Measurements from ENCODE around the gene TBC1D19.

DNA sequence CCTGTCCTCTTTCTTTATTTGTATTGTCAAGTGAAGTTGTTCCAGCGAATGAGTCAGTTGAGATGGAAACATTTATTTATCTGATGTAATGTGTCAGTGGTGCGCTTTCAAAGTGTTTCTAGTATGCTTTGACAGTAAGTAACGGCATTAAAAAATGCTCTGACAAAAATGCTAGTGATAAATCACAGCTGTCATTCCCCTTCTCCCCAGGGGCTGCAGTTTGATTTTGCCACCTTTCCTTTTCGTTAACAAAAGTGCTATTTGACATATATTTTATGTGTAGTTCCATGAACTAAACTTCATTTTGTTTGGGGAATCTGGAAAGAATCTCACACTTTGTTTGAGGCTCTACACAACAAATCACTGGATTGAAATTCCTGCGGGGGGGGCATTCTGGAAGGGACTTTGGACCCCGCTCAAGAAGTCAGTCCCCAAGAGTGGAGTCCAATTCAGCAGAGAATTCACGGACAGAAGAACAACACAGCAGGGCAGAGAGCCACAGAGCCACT lies 7.6 kb upstream of the TBC1D19 start:
- TF ChIP-seq, protein P1, sequence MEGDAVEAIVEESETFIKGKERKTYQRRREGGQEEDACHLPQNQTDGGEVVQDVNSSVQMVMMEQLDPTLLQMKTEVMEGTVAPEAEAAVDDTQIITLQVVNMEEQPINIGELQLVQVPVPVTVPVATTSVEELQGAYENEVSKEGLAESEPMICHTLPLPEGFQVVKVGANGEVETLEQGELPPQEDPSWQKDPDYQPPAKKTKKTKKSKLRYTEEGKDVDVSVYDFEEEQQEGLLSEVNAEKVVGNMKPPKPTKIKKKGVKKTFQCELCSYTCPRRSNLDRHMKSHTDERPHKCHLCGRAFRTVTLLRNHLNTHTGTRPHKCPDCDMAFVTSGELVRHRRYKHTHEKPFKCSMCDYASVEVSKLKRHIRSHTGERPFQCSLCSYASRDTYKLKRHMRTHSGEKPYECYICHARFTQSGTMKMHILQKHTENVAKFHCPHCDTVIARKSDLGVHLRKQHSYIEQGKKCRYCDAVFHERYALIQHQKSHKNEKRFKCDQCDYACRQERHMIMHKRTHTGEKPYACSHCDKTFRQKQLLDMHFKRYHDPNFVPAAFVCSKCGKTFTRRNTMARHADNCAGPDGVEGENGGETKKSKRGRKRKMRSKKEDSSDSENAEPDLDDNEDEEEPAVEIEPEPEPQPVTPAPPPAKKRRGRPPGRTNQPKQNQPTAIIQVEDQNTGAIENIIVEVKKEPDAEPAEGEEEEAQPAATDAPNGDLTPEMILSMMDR (IDR thresholded peaks at IDR 0.05): no peak
- no peak for TF ChIP-seq POLR2AphosphoS5 (IDR thresholded peaks at IDR 0.05; ENCODE audit: low read depth, low read length)
- TF ChIP-seq, protein P2, sequence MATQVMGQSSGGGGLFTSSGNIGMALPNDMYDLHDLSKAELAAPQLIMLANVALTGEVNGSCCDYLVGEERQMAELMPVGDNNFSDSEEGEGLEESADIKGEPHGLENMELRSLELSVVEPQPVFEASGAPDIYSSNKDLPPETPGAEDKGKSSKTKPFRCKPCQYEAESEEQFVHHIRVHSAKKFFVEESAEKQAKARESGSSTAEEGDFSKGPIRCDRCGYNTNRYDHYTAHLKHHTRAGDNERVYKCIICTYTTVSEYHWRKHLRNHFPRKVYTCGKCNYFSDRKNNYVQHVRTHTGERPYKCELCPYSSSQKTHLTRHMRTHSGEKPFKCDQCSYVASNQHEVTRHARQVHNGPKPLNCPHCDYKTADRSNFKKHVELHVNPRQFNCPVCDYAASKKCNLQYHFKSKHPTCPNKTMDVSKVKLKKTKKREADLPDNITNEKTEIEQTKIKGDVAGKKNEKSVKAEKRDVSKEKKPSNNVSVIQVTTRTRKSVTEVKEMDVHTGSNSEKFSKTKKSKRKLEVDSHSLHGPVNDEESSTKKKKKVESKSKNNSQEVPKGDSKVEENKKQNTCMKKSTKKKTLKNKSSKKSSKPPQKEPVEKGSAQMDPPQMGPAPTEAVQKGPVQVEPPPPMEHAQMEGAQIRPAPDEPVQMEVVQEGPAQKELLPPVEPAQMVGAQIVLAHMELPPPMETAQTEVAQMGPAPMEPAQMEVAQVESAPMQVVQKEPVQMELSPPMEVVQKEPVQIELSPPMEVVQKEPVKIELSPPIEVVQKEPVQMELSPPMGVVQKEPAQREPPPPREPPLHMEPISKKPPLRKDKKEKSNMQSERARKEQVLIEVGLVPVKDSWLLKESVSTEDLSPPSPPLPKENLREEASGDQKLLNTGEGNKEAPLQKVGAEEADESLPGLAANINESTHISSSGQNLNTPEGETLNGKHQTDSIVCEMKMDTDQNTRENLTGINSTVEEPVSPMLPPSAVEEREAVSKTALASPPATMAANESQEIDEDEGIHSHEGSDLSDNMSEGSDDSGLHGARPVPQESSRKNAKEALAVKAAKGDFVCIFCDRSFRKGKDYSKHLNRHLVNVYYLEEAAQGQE (IDR thresholded peaks at IDR 0.05; ENCODE audit: insufficient read depth in 1 of 2, low read depth in 2 of 2, low read length in 1 of 2): no peak

All from Panc1 (cell line).